SK-N-SH treated with all-trans-retinoic acid at 6 μM for 48 hours (cell line): ENCODE measurements around the gene PRAF2.

Experiments used
- ATAC-seq: fragments of 200-7000 bp; cut with Tn5 transposase; 3 replicates; pipeline ENCODE4 v1.9.1; 2020; ENCODE audit warnings: mild to moderate bottlenecking, moderate library complexity
- ARNTL ChIP-seq: fragments of 450-650 bp; formaldehyde crosslinking; IDR thresholded peaks from 2 replicates; pipeline ENCODE4 v1.5.0; 2020; ENCODE audit warnings: low read depth, mild to moderate bottlenecking, moderate library complexity, borderline replicate concordance
- BACH2 ChIP-seq: fragments of 250-450 bp; sonication (Bioruptor Pico); IDR thresholded peaks from 2 replicates; pipeline ENCODE4 v1.9.0; 2021; ENCODE audit warnings: mild to moderate bottlenecking, borderline replicate concordance
- CSDC2 ChIP-seq: fragments of 250-450 bp; sonication (Bioruptor Pico); IDR thresholded peaks from 2 replicates; pipeline ENCODE4 v1.5.0; 2020; ENCODE audit warnings: mild to moderate bottlenecking, moderate library complexity
- ESRRG ChIP-seq: fragments of 250-450 bp; sonication (Bioruptor Pico); IDR thresholded peaks from 2 replicates; pipeline ENCODE4 v1.6.1; 2021; ENCODE audit warnings: mild to moderate bottlenecking
- GLIS3 ChIP-seq: fragments of 250-450 bp; sonication (Bioruptor Pico); IDR thresholded peaks from 2 replicates; pipeline ENCODE4 v1.5.0; 2020; ENCODE audit warnings: mild to moderate bottlenecking, moderate library complexity
- ISL1 ChIP-seq: fragments of 250-450 bp; sonication (Bioruptor Pico); IDR thresholded peaks from 2 replicates; pipeline ENCODE4 v2.1.2; 2022; ENCODE audit warnings: mild to moderate bottlenecking, moderate library complexity
- OSR1 ChIP-seq: fragments of 250-450 bp; sonication (Bioruptor Pico); IDR thresholded peaks from 2 replicates; pipeline ENCODE4 v1.8.0; 2022; ENCODE audit warnings: moderate library complexity, mild to moderate bottlenecking, inconsistent platforms
- PPARA ChIP-seq: fragments of 250-450 bp; sonication (Bioruptor Pico); IDR thresholded peaks from 2 replicates; pipeline ENCODE4 v1.5.0; 2020; ENCODE audit warnings: mild to moderate bottlenecking, borderline replicate concordance
- RARB ChIP-seq: fragments of 250-450 bp; sonication (Bioruptor Pico); IDR thresholded peaks from 2 replicates; pipeline ENCODE4 v1.8.0; 2021; ENCODE audit warnings: mild to moderate bottlenecking, moderate library complexity
- SNAI2 ChIP-seq: fragments of 250-450 bp; sonication (Bioruptor Pico); IDR thresholded peaks from 2 replicates; pipeline ENCODE4 v1.5.0; 2020; ENCODE audit warnings: mild to moderate bottlenecking, moderate library complexity
- TCF4 ChIP-seq: fragments of 250-450 bp; sonication (Bioruptor Pico); IDR thresholded peaks from 2 replicates; pipeline ENCODE4 v1.8.0; 2021; ENCODE audit warnings: mild to moderate bottlenecking, moderate library complexity, borderline replicate concordance
- TOX ChIP-seq: fragments of 250-450 bp; sonication (Bioruptor Pico); IDR thresholded peaks from 2 replicates; pipeline ENCODE4 v1.8.0; 2021; ENCODE audit warnings: mild to moderate bottlenecking, moderate library complexity, borderline replicate concordance
- ZC3H10 ChIP-seq: fragments of 250-450 bp; sonication (Bioruptor Pico); IDR thresholded peaks from 2 replicates; pipeline ENCODE4 v1.5.1; 2021; ENCODE audit warnings: mild to moderate bottlenecking, moderate library complexity
- ZFP3 ChIP-seq: fragments of 250-450 bp; sonication (Bioruptor Pico); IDR thresholded peaks from 2 replicates; pipeline ENCODE4 v1.5.0; 2020; ENCODE audit warnings: mild to moderate bottlenecking, moderate library complexity
- ZFP30 ChIP-seq: fragments of 450-650 bp; formaldehyde crosslinking; IDR thresholded peaks from 2 replicates; pipeline ENCODE4 v1.5.0; 2022; ENCODE audit warnings: mild to moderate bottlenecking, moderate library complexity
- ZNF565 ChIP-seq: fragments of 450-650 bp; formaldehyde crosslinking; conservative IDR thresholded peaks from 2 replicates; pipeline ENCODE4 v1.5.0; 2020; ENCODE audit warnings: low read depth, mild to moderate bottlenecking, moderate library complexity
- ZNF70 ChIP-seq: fragments of 450-650 bp; formaldehyde crosslinking; IDR thresholded peaks from 2 replicates; pipeline ENCODE4 v1.5.0; 2020; ENCODE audit warnings: mild to moderate bottlenecking, moderate library complexity
- ZNF8 ChIP-seq: fragments of 450-650 bp; formaldehyde crosslinking; IDR thresholded peaks from 2 replicates; pipeline ENCODE4 v1.5.0; 2020; ENCODE audit warnings: mild to moderate bottlenecking, moderate library complexity
- TF ChIP-seq, protein P1 (sequence below): fragments of 250-450 bp; sonication (Bioruptor Pico); IDR thresholded peaks from 2 replicates; pipeline ENCODE4 v1.5.0; 2020; ENCODE audit warnings: mild to moderate bottlenecking, moderate library complexity
- TF ChIP-seq, protein P2 (sequence below): fragments of 250-450 bp; sonication (Bioruptor Pico); IDR thresholded peaks from 2 replicates; pipeline ENCODE4 v1.5.1; 2021; ENCODE audit warnings: mild to moderate bottlenecking, moderate library complexity
- TF ChIP-seq, protein P3 (sequence below): fragments of 250-450 bp; sonication (Bioruptor Pico); IDR thresholded peaks from 2 replicates; pipeline ENCODE4 v1.5.1; 2020; ENCODE audit warnings: low read depth, mild to moderate bottlenecking, moderate library complexity
- TF ChIP-seq, protein P4 (sequence below): fragments of 250-450 bp; sonication (Bioruptor Pico); IDR thresholded peaks from 2 replicates; pipeline ENCODE4 v1.8.0; 2021; ENCODE audit warnings: low read depth, mild to moderate bottlenecking, moderate library complexity, borderline replicate concordance
- TF ChIP-seq, protein P5 (sequence below): fragments of 250-450 bp; sonication (Bioruptor Pico); IDR thresholded peaks from 2 replicates; pipeline ENCODE4 v1.8.0; 2020; ENCODE audit warnings: mild to moderate bottlenecking, moderate library complexity, borderline replicate concordance

PRAF2 gene, protein sequence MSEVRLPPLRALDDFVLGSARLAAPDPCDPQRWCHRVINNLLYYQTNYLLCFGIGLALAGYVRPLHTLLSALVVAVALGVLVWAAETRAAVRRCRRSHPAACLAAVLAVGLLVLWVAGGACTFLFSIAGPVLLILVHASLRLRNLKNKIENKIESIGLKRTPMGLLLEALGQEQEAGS

DNA sequence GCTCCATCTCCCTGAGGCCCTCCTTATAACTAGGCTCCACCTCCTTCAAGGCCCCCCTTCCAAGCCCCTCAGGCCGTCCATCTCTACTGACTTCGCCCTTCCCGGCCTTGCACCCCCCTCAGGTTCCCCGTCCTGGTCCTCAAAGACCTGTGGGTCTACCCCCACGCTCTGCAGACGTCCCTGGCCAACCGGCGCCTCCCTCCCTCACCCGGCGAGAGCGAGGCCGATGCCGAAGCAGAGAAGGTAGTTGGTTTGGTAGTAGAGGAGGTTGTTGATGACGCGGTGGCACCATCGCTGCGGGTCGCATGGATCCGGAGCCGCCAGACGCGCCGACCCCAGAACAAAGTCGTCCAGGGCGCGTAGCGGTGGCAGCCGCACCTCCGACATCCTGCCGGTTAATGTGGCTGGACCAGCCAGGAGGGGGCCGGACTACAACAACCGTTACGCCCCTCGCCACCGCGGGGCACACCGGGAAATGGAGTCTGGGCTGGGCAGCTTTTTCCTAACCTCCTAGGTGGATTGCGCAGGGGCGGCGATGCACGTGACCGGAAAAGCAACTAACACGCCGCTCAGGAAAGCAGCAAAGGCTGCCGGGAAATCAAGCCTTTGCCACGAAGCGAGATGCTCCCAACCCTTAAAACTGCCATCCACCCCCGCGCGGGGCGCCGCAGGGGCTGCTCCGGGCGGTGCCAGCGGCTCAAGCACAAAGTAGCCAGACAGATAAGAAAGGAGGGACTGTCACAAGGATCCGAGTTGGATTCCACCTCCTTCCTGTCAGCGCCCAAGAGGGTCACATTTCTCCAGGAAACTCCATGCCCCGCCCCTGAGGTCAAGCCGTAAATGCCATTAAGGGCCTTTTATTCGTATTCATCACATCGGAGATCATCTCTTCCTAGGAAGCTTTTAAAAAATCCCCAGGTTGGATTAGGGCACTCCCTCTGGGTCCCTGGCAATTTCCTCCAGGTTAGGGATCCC, at the start of gene PRAF2:
Gene PRAF2 (minus strand): TSS at position 402 of the 975 bp plus-strand sequence. CDS start 15 bp downstream, at position 387.
- TF ChIP-seq CSDC2 (CRISPR knock-in tag) (peak; percentile 94; the same call in 1 of the 2 replicates), TCF4 (CRISPR knock-in tag) (no peak), OSR1 (0 out of 2 replicates have a peak, but pooled peaks have one; percentile 18), ZFP3 (CRISPR knock-in tag) (peak; percentile 70; the same call in 1 of the 2 replicates), BACH2 (no peak), ZNF565 (CRISPR knock-in tag) (peak; percentile 54; the same call in 1 of the 2 replicates), TOX (CRISPR knock-in tag) (peak; percentile 56; the same call in 1 of the 2 replicates), ARNTL (CRISPR knock-in tag) (no peak), GLIS3 (no peak), ZC3H10 (CRISPR knock-in tag) (no peak), ZFP30 (CRISPR knock-in tag) (no peak), PPARA (no peak), ZNF8 (CRISPR knock-in tag) (no peak), ESRRG (CRISPR knock-in tag) (no peak), ZNF70 (CRISPR knock-in tag) (no peak), SNAI2 (CRISPR knock-in tag) (peak; percentile 95), RARB (CRISPR knock-in tag) (no peak), ISL1 (no peak)
- TF ChIP-seq, protein P1, sequence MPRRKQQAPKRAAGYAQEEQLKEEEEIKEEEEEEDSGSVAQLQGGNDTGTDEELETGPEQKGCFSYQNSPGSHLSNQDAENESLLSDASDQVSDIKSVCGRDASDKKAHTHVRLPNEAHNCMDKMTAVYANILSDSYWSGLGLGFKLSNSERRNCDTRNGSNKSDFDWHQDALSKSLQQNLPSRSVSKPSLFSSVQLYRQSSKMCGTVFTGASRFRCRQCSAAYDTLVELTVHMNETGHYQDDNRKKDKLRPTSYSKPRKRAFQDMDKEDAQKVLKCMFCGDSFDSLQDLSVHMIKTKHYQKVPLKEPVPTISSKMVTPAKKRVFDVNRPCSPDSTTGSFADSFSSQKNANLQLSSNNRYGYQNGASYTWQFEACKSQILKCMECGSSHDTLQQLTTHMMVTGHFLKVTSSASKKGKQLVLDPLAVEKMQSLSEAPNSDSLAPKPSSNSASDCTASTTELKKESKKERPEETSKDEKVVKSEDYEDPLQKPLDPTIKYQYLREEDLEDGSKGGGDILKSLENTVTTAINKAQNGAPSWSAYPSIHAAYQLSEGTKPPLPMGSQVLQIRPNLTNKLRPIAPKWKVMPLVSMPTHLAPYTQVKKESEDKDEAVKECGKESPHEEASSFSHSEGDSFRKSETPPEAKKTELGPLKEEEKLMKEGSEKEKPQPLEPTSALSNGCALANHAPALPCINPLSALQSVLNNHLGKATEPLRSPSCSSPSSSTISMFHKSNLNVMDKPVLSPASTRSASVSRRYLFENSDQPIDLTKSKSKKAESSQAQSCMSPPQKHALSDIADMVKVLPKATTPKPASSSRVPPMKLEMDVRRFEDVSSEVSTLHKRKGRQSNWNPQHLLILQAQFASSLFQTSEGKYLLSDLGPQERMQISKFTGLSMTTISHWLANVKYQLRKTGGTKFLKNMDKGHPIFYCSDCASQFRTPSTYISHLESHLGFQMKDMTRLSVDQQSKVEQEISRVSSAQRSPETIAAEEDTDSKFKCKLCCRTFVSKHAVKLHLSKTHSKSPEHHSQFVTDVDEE = peak; percentile 81
- TF ChIP-seq, protein P2, sequence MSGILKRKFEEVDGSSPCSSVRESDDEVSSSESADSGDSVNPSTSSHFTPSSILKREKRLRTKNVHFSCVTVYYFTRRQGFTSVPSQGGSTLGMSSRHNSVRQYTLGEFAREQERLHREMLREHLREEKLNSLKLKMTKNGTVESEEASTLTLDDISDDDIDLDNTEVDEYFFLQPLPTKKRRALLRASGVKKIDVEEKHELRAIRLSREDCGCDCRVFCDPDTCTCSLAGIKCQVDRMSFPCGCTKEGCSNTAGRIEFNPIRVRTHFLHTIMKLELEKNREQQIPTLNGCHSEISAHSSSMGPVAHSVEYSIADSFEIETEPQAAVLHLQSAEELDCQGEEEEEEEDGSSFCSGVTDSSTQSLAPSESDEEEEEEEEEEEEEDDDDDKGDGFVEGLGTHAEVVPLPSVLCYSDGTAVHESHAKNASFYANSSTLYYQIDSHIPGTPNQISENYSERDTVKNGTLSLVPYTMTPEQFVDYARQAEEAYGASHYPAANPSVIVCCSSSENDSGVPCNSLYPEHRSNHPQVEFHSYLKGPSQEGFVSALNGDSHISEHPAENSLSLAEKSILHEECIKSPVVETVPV (CRISPR knock-in tag) = no peak
- TF ChIP-seq, protein P3, sequence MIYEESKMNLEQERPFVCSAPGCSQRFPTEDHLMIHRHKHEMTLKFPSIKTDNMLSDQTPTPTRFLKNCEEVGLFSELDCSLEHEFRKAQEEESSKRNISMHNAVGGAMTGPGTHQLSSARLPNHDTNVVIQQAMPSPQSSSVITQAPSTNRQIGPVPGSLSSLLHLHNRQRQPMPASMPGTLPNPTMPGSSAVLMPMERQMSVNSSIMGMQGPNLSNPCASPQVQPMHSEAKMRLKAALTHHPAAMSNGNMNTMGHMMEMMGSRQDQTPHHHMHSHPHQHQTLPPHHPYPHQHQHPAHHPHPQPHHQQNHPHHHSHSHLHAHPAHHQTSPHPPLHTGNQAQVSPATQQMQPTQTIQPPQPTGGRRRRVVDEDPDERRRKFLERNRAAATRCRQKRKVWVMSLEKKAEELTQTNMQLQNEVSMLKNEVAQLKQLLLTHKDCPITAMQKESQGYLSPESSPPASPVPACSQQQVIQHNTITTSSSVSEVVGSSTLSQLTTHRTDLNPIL = no peak
- TF ChIP-seq, protein P4, sequence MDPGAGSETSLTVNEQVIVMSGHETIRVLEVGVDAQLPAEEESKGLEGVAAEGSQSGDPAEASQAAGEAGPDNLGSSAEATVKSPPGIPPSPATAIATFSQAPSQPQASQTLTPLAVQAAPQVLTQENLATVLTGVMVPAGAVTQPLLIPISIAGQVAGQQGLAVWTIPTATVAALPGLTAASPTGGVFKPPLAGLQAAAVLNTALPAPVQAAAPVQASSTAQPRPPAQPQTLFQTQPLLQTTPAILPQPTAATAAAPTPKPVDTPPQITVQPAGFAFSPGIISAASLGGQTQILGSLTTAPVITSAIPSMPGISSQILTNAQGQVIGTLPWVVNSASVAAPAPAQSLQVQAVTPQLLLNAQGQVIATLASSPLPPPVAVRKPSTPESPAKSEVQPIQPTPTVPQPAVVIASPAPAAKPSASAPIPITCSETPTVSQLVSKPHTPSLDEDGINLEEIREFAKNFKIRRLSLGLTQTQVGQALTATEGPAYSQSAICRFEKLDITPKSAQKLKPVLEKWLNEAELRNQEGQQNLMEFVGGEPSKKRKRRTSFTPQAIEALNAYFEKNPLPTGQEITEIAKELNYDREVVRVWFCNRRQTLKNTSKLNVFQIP (CRISPR knock-in tag) = no peak
- TF ChIP-seq, protein P5, sequence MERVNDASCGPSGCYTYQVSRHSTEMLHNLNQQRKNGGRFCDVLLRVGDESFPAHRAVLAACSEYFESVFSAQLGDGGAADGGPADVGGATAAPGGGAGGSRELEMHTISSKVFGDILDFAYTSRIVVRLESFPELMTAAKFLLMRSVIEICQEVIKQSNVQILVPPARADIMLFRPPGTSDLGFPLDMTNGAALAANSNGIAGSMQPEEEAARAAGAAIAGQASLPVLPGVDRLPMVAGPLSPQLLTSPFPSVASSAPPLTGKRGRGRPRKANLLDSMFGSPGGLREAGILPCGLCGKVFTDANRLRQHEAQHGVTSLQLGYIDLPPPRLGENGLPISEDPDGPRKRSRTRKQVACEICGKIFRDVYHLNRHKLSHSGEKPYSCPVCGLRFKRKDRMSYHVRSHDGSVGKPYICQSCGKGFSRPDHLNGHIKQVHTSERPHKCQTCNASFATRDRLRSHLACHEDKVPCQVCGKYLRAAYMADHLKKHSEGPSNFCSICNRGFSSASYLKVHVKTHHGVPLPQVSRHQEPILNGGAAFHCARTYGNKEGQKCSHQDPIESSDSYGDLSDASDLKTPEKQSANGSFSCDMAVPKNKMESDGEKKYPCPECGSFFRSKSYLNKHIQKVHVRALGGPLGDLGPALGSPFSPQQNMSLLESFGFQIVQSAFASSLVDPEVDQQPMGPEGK = no peak
- ATAC-seq = peak; percentile 97

DNA sequence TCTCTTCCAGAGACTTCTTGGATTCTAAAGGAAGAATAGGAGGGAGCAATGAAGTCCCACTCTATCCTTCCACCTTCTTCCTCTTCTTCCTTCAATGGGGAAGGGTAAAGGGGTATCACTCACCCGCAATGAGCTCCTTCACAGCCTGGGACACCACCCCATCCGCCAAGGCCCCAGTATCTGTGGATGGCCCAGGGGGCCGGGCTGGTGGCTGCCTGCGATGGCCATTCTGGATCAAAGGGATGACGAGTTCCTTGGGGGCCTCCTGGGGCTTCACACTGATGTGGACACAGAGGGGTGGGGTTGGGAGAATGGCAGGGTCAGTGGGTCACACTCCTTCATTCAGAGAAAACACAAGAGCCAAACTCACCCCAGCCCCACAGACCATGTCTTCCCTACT, 48.7 kb upstream of the PRAF2 start:
- TF ChIP-seq, protein P2 (CRISPR knock-in tag) = no peak
- TF ChIP-seq CSDC2 (CRISPR knock-in tag) (no peak), ZNF565 (CRISPR knock-in tag) (no peak), ZC3H10 (CRISPR knock-in tag) (no peak), GLIS3 (no peak)
- no peak for ATAC-seq
